ENCODE data around the gene DNM3. TPM values are rescaled to one million over a fixed set of nuclear protein-coding genes. Genes with fewer than 3 reads are reported as not detected.

DNM3 gene
- total RNA-seq (2022; extraction: Qiagen RNA extraction; ENCODE audit: low read depth), result 0.51 to 0.87 TPM (median 0.67 TPM) in 5 replicates

DNA sequence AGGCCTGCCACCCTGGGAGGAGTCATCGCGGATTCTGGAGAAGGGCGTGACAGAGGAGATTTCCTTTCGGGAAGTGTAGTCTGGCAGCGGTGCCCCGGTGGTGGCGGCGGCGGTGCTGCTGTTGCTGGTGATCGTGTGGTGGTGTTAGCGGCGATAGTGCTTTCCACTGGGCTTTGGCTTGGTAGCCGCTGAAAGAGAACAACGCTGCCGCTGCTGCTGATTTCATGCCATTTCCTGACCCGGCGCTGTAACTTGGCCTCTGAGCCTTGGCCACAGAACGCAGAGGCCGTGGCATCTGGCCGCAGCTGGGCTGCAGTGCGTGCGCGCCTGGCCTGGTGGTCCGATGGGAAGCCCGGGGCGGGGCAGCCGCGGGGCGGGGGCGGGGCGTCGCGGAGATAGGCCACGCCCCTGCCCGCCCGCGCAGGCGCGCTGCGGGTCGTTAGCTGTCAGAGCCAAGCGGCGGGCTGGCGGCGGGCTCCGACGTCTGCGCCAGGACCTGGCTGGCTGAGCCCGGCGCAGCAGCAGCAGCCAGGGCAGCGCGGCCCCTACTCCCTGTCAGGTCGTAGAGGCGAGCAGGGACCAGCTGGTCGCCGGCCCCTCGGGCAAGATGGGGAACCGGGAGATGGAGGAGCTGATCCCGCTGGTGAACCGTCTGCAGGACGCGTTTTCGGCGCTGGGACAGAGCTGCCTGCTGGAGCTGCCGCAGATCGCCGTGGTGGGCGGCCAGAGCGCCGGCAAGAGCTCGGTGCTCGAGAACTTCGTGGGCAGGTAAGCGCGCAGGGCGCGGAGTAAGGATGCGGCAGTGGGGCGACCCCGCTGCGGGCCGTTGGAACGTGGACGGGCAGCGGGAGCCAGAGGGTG is at the start of gene DNM3:
DNM3 (plus strand) TSS at position 449 of the 861 bp plus-strand sequence; CDS start at position 608, 159 bp downstream.

DNA sequence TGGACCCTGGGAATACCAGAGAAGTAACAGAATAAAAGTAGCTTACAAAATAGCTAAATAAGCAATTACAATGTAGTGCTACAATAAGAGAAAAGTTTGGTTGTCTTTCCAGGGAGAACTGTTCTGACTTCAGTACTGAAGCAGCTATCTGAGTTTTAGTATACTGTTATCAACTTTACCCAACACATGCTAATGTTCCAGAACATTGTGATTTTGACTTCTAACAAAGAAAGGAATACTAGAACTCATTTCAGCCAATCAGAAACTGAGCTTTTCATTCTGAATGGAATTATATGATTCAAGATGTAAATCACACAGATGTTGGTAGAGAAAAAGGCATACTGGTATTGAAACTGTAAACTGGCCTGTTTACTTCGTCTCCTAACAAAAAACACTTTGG is 579.1 kb downstream of the DNM3 start, which contains the start of gene C1orf105:
C1orf105 (plus strand) TSS at position 301 of the 400 bp plus-strand sequence. CDS start 201 bp downstream, outside the sequence.

DNA sequence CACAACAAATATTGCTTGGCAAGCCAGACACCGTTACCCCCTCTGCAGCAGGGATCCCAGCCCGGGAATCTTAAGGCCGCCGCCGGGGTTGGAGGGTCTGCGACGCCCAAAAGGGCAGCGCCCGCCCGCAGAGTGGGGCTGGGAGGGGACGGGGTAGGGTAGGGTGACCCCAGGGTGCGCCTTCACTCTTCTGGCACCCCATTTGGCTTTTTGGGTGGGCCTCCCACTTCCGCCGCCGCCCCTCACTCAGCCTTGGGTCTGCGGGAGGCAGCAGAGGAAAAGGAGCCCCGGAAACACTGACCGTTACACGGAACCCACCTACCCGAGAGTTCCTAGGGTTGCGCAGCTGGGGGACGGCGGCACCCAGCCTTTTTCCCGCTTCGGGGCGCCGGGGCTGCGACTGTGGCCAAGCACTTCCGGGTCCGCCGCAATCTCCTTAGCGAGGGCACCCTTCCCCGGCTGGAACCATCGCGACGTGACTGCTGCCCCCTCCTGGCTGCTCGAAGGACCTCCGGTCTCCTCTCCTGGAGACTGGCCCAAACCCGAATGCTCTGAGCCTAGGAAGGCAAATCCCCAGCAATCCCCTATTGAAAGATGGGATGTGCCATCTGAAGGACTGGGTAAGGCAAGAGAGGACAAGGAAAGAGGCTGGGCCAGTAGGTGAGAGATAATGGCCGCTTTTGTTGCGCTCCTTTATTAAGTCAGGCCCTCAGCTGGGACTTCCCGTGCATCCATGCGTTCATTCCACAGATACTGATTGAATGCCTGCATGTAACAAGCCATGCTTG is 602.6 kb downstream of the DNM3 start, which contains the start of gene PIGC:
PIGC (minus strand) TSS at position 404 of the 788 bp plus-strand sequence. CDS start 1,447 bp downstream, outside the sequence.

Other genes with a start within 250 kb of the DNM3 start
- gene MYOCOS, start 219.3 kb upstream of the DNM3 start, total RNA-seq (2022; extraction: Qiagen RNA extraction; ENCODE audit: low read depth), result not detected in 5 replicates
- not detected in 5 replicates for gene MYOC, start 188.8 kb upstream of the DNM3 start, total RNA-seq (2022; extraction: Qiagen RNA extraction; ENCODE audit: low read depth)
- gene VAMP4, start 99.4 kb upstream of the DNM3 start, total RNA-seq (2022; extraction: Qiagen RNA extraction; ENCODE audit: low read depth), result 3.8 to 5.4 TPM (median 4.0 TPM) in 5 replicates
- 43.4 to 51.1 TPM (median 50.1 TPM) in 5 replicates for gene METTL13, start 59.8 kb upstream of the DNM3 start, total RNA-seq (2022; extraction: Qiagen RNA extraction; ENCODE audit: low read depth)